IPS DF 19.7 (cell line): Measurements from ENCODE around the gene HDAC3.

Experiments used
- DNase-seq: peaks from one replicate; pipeline ENCODE4 v3.0.0-alpha.2; 2013; ENCODE audit warnings: low read depth, low spot score

HDAC3 gene

GRCh38 chr5:141657937-141658545 is 21.4 kb upstream of the HDAC3 start:
- no peak for DNase-seq

GRCh38 chr5:141657404-141657803 is 20.8 kb upstream of the HDAC3 start:
- DNase-seq = no peak

- DNase-seq = no peak
Observed at GRCh38 chr5:141656396-141656795, 19.7 kb upstream of the HDAC3 start.

GRCh38 chr5:141655020-141655419 is 18.4 kb upstream of the HDAC3 start:
- no peak for DNase-seq

GRCh38 chr5:141654298-141654697 is 17.6 kb upstream of the HDAC3 start:
- no peak for DNase-seq

GRCh38 chr5:141651728-141652105 is 15.1 kb upstream of the HDAC3 start:
- DNase-seq = no peak

GRCh38 chr5:141650851-141651727 is 14.4 kb upstream of the HDAC3 start, which contains the start of gene FCHSD1:
TSS of gene FCHSD1 (minus strand) at chr5:141651418. CDS start at chr5:141651368, 50 bp downstream.
- DNase-seq = no peak

GRCh38 chr5:141649972-141650371 is 13.3 kb upstream of the HDAC3 start:
- no peak for DNase-seq

- no peak for DNase-seq
Observed at GRCh38 chr5:141649056-141649688, 12.5 kb upstream of the HDAC3 start.

- no peak for DNase-seq
Observed at GRCh38 chr5:141647851-141648250, 11.2 kb upstream of the HDAC3 start.

- DNase-seq = no peak
Observed at GRCh38 chr5:141647242-141647641, 10.6 kb upstream of the HDAC3 start.

- no peak for DNase-seq
Observed at GRCh38 chr5:141646026-141646425, 9.4 kb upstream of the HDAC3 start.

- no peak for DNase-seq
Observed at GRCh38 chr5:141641634-141642267, 5.1 kb upstream of the HDAC3 start.

- DNase-seq = no peak
Observed at GRCh38 chr5:141640698-141641097, 4.0 kb upstream of the HDAC3 start.

GRCh38 chr5:141640051-141640415 is 3.4 kb upstream of the HDAC3 start:
- DNase-seq = no peak

GRCh38 chr5:141639357-141640050 is 2.9 kb upstream of the HDAC3 start:
- no peak for DNase-seq

GRCh38 chr5:141638771-141639170 is 2.1 kb upstream of the HDAC3 start:
- no peak for DNase-seq

GRCh38 chr5:141637767-141638419 is 1.2 kb upstream of the HDAC3 start:
- no peak for DNase-seq

- no peak for DNase-seq
Observed at GRCh38 chr5:141637123-141637766, 596 bp upstream of the HDAC3 start.

- DNase-seq = no peak
Observed at GRCh38 chr5:141636106-141636412, 590 bp downstream of the HDAC3 start.

- no peak for DNase-seq
Observed at GRCh38 chr5:141635646-141636045, 1.0 kb downstream of the HDAC3 start.
